H1 (cell line): ENCODE results near the gene PLXNB1.

Source experiments
- CBX5 ChIP-seq: fragments of 300-800, 300-1000 bp; sonication (generic); IDR thresholded peaks from 2 replicates; pipeline ENCODE4 v1.7.1; 2016; ENCODE audit warnings: antibody characterized with exemption, low read length, low read depth
- KDM1A ChIP-seq: fragments of 200-600, 300-600 bp; sonication (generic); IDR thresholded peaks from 2 replicates; pipeline ENCODE4 v1.7.1; 2016; ENCODE audit warnings: mild to moderate bottlenecking, low read length, borderline replicate concordance
- POLR2A ChIP-seq, 2 experiments: IDR thresholded peaks; 1 replicate in 1 of 2; 2 replicates in 1 of 2; pipeline ENCODE4 v1.6.1; 2011; ENCODE audit warnings: low read depth in 2 of 2, low read length in 2 of 2, mild to moderate bottlenecking in 2 of 2; ENCODE audit errors: control extremely low read depth in 1 of 2
- RAD21 ChIP-seq, 2 experiments: IDR thresholded peaks in 1 of 2; conservative IDR thresholded peaks in 1 of 2; 2 replicates each; pipeline ENCODE4 v1.6.1; 2011; ENCODE audit warnings: low read depth in 2 of 2, low read length in 2 of 2, improper control_type of control experiment in 1 of 2, inconsistent platforms in 1 of 2, mild to moderate bottlenecking in 1 of 2, moderate library complexity in 1 of 2
- ZNF274 ChIP-seq: IDR thresholded peaks from 2 replicates; pipeline ENCODE4 v1.7.0; 2012; ENCODE audit warnings: low read length, borderline replicate concordance; ENCODE audit errors: extremely low read depth
- TF ChIP-seq, protein P1 (sequence below), 3 experiments: IDR thresholded peaks; 1 replicate in 2 of 3; 2 replicates in 1 of 3; pipeline versions ENCODE4 v1.5.1 to v1.6.1; 2011; ENCODE audit warnings: low read length in 3 of 3, mild to moderate bottlenecking in 3 of 3, inconsistent platforms in 2 of 3, low read depth in 1 of 3, moderate library complexity in 1 of 3; ENCODE audit not compliant: insufficient read depth in 1 of 3; ENCODE audit errors: control extremely low read depth in 1 of 3

DNA sequence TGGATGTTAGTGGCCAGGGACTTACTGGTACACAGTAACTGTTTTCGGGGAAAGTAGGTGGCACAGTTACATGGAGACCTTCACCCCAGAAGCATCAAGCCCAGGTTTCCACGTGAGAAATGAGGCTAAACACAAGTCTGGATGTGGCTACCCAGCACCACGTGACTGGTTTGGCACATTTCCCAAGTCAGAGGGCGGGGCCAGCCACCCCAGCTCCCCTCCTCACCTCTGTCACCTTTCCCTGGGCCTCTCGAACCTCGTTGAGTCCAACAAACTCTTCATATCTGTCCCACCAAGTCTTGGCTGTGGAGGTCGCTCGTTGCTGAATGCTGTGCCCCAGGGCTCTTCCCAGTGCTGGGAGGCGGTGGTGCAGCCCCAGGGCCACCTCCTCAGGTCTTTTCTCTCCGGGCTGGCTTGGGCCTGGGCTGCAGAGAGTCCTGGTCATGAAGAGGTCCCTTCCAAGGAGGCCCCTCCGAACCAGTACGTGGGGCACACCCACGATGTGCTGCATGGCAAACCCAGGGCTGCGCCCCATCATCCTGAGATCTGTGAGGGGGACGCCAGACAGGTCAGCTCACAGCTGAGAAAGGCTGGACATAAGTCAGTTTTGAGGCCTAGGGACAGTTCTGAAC is 4.8 kb upstream of the PLXNB1 start:
- TF ChIP-seq, protein P1, sequence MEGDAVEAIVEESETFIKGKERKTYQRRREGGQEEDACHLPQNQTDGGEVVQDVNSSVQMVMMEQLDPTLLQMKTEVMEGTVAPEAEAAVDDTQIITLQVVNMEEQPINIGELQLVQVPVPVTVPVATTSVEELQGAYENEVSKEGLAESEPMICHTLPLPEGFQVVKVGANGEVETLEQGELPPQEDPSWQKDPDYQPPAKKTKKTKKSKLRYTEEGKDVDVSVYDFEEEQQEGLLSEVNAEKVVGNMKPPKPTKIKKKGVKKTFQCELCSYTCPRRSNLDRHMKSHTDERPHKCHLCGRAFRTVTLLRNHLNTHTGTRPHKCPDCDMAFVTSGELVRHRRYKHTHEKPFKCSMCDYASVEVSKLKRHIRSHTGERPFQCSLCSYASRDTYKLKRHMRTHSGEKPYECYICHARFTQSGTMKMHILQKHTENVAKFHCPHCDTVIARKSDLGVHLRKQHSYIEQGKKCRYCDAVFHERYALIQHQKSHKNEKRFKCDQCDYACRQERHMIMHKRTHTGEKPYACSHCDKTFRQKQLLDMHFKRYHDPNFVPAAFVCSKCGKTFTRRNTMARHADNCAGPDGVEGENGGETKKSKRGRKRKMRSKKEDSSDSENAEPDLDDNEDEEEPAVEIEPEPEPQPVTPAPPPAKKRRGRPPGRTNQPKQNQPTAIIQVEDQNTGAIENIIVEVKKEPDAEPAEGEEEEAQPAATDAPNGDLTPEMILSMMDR (IDR thresholded peaks at IDR 0.05; ENCODE audit: control extremely low read depth in 1 of 3, insufficient read depth in 1 of 3, low read depth in 1 of 3, low read length in 3 of 3) = no peak
- TF ChIP-seq POLR2A (IDR thresholded peaks at IDR 0.05; ENCODE audit: control extremely low read depth in 1 of 2, low read depth in 2 of 2, low read length in 2 of 2) (no peak), KDM1A (no peak), RAD21 (IDR thresholded peaks at IDR 0.05 in 1 of 2, conservative IDR thresholded peaks at IDR 0.05 in 1 of 2; ENCODE audit: low read depth in 2 of 2, low read length in 2 of 2) (no peak), CBX5 (no peak), ZNF274 (no peak)
